GM12878 (cell line): ENCODE measurements around the gene F8A1. TPM values are rescaled to one million over a fixed set of nuclear protein-coding genes. Genes with fewer than 3 reads are reported as not detected.

ENCODE experiments used
- ATAC-seq: fragments of 200-7000 bp; cut with Tn5 transposase; 3 replicates; pipeline ENCODE4 v1.9.1; 2020; ENCODE audit warnings: mild to moderate bottlenecking, moderate library complexity
- BruUV-seq: library from RNA; stranded (reverse); fragments of 400-500 nt; replicated peaks from 2 replicates; lab custom pipeline; 2021; lab: Mats Ljungman, UMichigan
- CTCF ChIA-PET: fragments of 300-600 bp; sonication (Branson Sonifier 250); formaldehyde crosslinking; extraction: SDS; loops from one replicate; lab custom pipeline; 2021; ENCODE audit warnings: inconsistent platforms; lab: Yijun Ruan, JAX
- POLR2A ChIA-PET: fragments of 350-600 bp; formaldehyde crosslinking; extraction: SDS; loops from one replicate; lab custom pipeline; 2021; ENCODE audit warnings: inconsistent platforms; lab: Charles Lee
- RAD21 ChIA-PET: fragments of 300-600 bp; sonication (Branson Sonifier 250); formaldehyde crosslinking; loops from one replicate; lab custom pipeline; 2023; ENCODE audit warnings: antibody characterized with exemption; ENCODE audit not compliant: unreplicated experiment; lab: Charles Lee
- SMC1A ChIA-PET: fragments of 300-600 bp; sonication (Branson Sonifier 250); formaldehyde crosslinking; loops from one replicate; lab custom pipeline; 2023; ENCODE audit not compliant: unreplicated experiment, uncharacterized antibody; lab: Charles Lee
- DNase-seq: peaks from one replicate; pipeline ENCODE4 v3.0.0-alpha.2; 2011; ENCODE audit warnings: low read depth, low spot score
- FAIRE-seq: peaks from 3 replicates; lab custom pipeline; 2011; peaks lifted over from hg19 to GRCh38; lab: Jason Lieb, UNC
- H2AFZ ChIP-seq: 2 replicates; pipeline ENCODE4 v1.6.0; 2011; ENCODE audit warnings: low read depth, low read length, control low read depth; ENCODE audit not compliant: control insufficient read depth
- H3K27ac ChIP-seq: 2 replicates; pipeline ENCODE4 v1.5.1; 2011; ENCODE audit warnings: control low read depth; ENCODE audit not compliant: control insufficient read depth, insufficient read depth
- H3K27me3 ChIP-seq, 2 experiments: replicated peaks in 1 of 2; 2 replicates each; pipeline versions ENCODE4 v1.6.0 to v1.6.1; 2011; ENCODE audit warnings: low read length in 1 of 2; ENCODE audit not compliant: control insufficient read depth in 2 of 2, insufficient read depth in 2 of 2
- H3K36me3 ChIP-seq, 2 experiments: 2 replicates each; pipeline ENCODE4 v1.5.1; 2011; ENCODE audit warnings: low read length in 1 of 2; ENCODE audit not compliant: control insufficient read depth in 2 of 2, insufficient read depth in 2 of 2
- H3K4me1 ChIP-seq: 2 replicates; pipeline ENCODE4 v1.6.1; 2011; ENCODE audit warnings: mild to moderate bottlenecking, low read length, moderate library complexity, mixed read lengths; ENCODE audit not compliant: control insufficient read depth, insufficient read depth
- H3K4me2 ChIP-seq: 2 replicates; pipeline ENCODE4 v1.6.0; 2011; ENCODE audit warnings: control low read depth; ENCODE audit not compliant: control insufficient read depth, insufficient read depth
- H3K4me3 ChIP-seq: fragments of 200-600 bp; sonication (generic); 2 replicates; pipeline ENCODE4 v1.5.1; 2016
- H3K79me2 ChIP-seq: 2 replicates; pipeline ENCODE4 v1.6.0; 2011; ENCODE audit warnings: low read length; ENCODE audit not compliant: control insufficient read depth, insufficient read depth
- H3K9ac ChIP-seq: 2 replicates; pipeline ENCODE4 v1.8.0; 2011; ENCODE audit warnings: low read length, control low read depth, mixed read lengths; ENCODE audit not compliant: control insufficient read depth, insufficient read depth
- H3K9me3 ChIP-seq: replicated peaks from 3 replicates; pipeline ENCODE4 v1.5.1; 2011; ENCODE audit warnings: mild to moderate bottlenecking, low read length; ENCODE audit not compliant: control insufficient read depth, insufficient read depth
- H4K20me1 ChIP-seq: 2 replicates; pipeline ENCODE4 v1.6.0; 2011; ENCODE audit not compliant: control insufficient read depth, insufficient read depth
- BACH1 ChIP-seq: fragments of 450-650 bp; IDR thresholded peaks from 2 replicates; pipeline ENCODE4 v1.6.1; 2017; ENCODE audit warnings: mild to moderate bottlenecking, borderline replicate concordance
- IKZF2 ChIP-seq, 2 experiments: fragments of 450-650 bp; IDR thresholded peaks; 2 replicates each; pipeline ENCODE4 v1.6.1; 2017; ENCODE audit warnings: mild to moderate bottlenecking in 2 of 2, moderate library complexity in 2 of 2
- JUNB ChIP-seq: IDR thresholded peaks from 2 replicates; pipeline ENCODE4 v1.6.1; 2016; ENCODE audit warnings: antibody characterized with exemption, mild to moderate bottlenecking
- RAD21 ChIP-seq: IDR thresholded peaks from 2 replicates; pipeline ENCODE4 v1.6.1; 2011; ENCODE audit warnings: mild to moderate bottlenecking, low read depth, low read length, moderate library complexity; ENCODE audit not compliant: insufficient read depth
- SPI1 ChIP-seq: IDR thresholded peaks from 2 replicates; pipeline ENCODE4 v1.6.1; 2011; ENCODE audit warnings: low read depth, mild to moderate bottlenecking, low read length, moderate library complexity, borderline replicate concordance; ENCODE audit not compliant: insufficient read depth
- STAT3 ChIP-seq: IDR thresholded peaks from 2 replicates; pipeline ENCODE4 v1.6.1; 2011; ENCODE audit warnings: low read depth, low read length, improper control_type of control experiment
- SUPT20H ChIP-seq: IDR thresholded peaks from 2 replicates; pipeline ENCODE4 v1.6.1; 2011; ENCODE audit warnings: low read depth, mild to moderate bottlenecking, low read length, moderate library complexity, borderline replicate concordance; ENCODE audit not compliant: control insufficient read depth
- TCF7 ChIP-seq: IDR thresholded peaks from 2 replicates; pipeline ENCODE4 v1.6.1; 2014; ENCODE audit warnings: antibody characterized with exemption, borderline replicate concordance
- WRNIP1 ChIP-seq: IDR thresholded peaks from 2 replicates; pipeline ENCODE4 v1.6.1; 2011; ENCODE audit warnings: low read depth, low read length, improper control_type of control experiment, borderline replicate concordance
- WGBS: methylation state at CpG from one replicate; pipeline ENCODE4 v1.1.6; 2016; ENCODE audit warnings: low lambda C conversion rate; ENCODE audit not compliant: insufficient replicate concordance, insufficient coverage; ENCODE audit errors: missing lambda C conversion rate; 5-methylcytosine and 5-hydroxymethylcytosine counted together
- in situ Hi-C: fragments of 300-500 bp; cut with MboI; formaldehyde crosslinking; loops from 9 replicates; pipeline ENCODE4 v1.14.3; 2018; ENCODE audit warnings: mixed read lengths
- intact Hi-C: fragments of 100-400 bp; cut with micrococcal nuclease; formaldehyde crosslinking; loops from one replicate; pipeline ENCODE4 v1.14.2; 2022; ENCODE audit not compliant: unreplicated experiment
- polyA plus RNA-seq, 11 experiments: library from polyadenylated mRNA; depleted of rRNA in 4 of 11; unstranded in 6 of 11; stranded (reverse) in 5 of 11; fragments of >200 nt; fragmentation: Nextera tagmentation in 4 of 11; fragmentation: Illumina TruSeq in 1 of 11; extraction: Ambion mirVana in 4 of 11; extraction: Trizol in 1 of 11; gene quantifications; 1 replicate in 1 of 11; 2 replicates in 10 of 11; pipeline versions ENCODE4 v1.2.1 to v1.2.3, GENCODE V29; 2011 to 2016; ENCODE audit warnings: inconsistent platforms in 2 of 11, missing spikeins in 2 of 11, low read depth in 1 of 11
- total RNA-seq, 4 experiments: library from RNA; depleted of rRNA in 3 of 4; stranded (reverse); fragments of >200 nt in 3 of 4; fragmentation: Illumina TruSeq in 1 of 4; extraction: Trizol in 1 of 4; gene quantifications; 2 replicates each; pipeline versions ENCODE4 v1.2.1 to v1.2.3, GENCODE V29; 2013 to 2021
- TF ChIP-seq, protein P1 (sequence below): IDR thresholded peaks from 2 replicates; pipeline ENCODE4 v1.6.1; 2012; ENCODE audit warnings: improper control_type of control experiment, low read depth, low read length; ENCODE audit not compliant: insufficient replicate concordance
- TF ChIP-seq, protein P2 (sequence below): fragments of 450-650 bp; IDR thresholded peaks from 2 replicates; pipeline ENCODE4 v1.6.1; 2018; ENCODE audit warnings: mild to moderate bottlenecking, low read depth, moderate library complexity; ENCODE audit not compliant: partially characterized antibody

Gene F8A1
- total and polyA plus RNA-seq, 10 of the 15 experiments (the other 5 are each of a cell fraction or from before 2014, with no cell fraction given), result 7.0 to 76.4 (median 16.0) TPM

DNA sequence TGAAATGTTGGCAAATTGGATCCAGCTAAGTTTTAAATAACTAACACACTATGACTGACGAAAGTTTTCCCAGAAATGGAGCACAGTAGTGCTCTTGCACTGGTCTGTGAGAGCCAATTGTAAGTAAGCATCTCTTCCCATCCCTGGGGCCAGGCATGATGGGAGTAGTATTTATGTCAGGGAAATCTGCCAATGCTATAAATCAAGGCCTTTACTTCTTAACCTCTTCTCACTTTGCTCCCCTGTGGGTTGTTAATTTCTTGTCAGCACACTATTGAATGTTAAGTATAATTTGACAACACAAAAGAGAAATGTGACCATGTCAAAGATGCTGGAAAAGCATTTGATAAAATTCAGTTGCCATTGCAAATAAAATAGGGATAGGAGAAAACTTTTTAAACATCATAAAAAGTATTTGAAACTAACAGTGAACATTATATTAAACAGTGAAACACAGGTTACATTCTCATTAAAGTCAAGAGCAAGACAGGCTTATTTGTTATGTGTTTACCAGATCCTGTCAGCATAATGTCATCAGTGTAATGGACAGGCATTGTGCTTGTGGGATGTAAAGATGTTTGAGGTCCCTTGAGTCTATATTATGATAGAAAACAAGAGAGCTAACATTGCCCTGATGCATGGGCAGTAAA, 5.0 kb downstream of the F8A1 start:
- H3K36me3 ChIP-seq, result no peaks in the 10 kb centered on the region

More for the DNA sequence above, 5.0 kb downstream of the F8A1 start:
- no peak for DNase-seq
- no peak for FAIRE-seq
- in situ Hi-C loops, result no loop called here
- ChIA-PET SMC1A (interaction anchor here (0.8 to 1.1 kb wide), 2 partner anchors 17 to 26 kb away, joined by 3 to 4 read pairs; no protein-coding TSS in a partner anchor), CTCF (interaction anchor here (0.8 to 1.2 kb wide), 2 partner anchors 27 to 41 kb away, joined by 3 to 7 read pairs; no protein-coding TSS in a partner anchor), RAD21 (no interaction called here), POLR2A (no interaction called here)
- TF ChIP-seq SUPT20H (no peak), IKZF2 (IDR thresholded peaks at IDR 0.05) (no peak), TCF7 (no peak), STAT3 (no peak), JUNB (no peak), BACH1 (no peak), SPI1 (no peak), WRNIP1 (no peak), RAD21 (no peak)
- TF ChIP-seq, protein P1, sequence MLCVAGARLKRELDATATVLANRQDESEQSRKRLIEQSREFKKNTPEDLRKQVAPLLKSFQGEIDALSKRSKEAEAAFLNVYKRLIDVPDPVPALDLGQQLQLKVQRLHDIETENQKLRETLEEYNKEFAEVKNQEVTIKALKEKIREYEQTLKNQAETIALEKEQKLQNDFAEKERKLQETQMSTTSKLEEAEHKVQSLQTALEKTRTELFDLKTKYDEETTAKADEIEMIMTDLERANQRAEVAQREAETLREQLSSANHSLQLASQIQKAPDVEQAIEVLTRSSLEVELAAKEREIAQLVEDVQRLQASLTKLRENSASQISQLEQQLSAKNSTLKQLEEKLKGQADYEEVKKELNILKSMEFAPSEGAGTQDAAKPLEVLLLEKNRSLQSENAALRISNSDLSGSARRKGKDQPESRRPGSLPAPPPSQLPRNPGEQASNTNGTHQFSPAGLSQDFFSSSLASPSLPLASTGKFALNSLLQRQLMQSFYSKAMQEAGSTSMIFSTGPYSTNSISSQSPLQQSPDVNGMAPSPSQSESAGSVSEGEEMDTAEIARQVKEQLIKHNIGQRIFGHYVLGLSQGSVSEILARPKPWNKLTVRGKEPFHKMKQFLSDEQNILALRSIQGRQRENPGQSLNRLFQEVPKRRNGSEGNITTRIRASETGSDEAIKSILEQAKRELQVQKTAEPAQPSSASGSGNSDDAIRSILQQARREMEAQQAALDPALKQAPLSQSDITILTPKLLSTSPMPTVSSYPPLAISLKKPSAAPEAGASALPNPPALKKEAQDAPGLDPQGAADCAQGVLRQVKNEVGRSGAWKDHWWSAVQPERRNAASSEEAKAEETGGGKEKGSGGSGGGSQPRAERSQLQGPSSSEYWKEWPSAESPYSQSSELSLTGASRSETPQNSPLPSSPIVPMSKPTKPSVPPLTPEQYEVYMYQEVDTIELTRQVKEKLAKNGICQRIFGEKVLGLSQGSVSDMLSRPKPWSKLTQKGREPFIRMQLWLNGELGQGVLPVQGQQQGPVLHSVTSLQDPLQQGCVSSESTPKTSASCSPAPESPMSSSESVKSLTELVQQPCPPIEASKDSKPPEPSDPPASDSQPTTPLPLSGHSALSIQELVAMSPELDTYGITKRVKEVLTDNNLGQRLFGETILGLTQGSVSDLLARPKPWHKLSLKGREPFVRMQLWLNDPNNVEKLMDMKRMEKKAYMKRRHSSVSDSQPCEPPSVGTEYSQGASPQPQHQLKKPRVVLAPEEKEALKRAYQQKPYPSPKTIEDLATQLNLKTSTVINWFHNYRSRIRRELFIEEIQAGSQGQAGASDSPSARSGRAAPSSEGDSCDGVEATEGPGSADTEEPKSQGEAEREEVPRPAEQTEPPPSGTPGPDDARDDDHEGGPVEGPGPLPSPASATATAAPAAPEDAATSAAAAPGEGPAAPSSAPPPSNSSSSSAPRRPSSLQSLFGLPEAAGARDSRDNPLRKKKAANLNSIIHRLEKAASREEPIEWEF, result no peak
- TF ChIP-seq, protein P2, sequence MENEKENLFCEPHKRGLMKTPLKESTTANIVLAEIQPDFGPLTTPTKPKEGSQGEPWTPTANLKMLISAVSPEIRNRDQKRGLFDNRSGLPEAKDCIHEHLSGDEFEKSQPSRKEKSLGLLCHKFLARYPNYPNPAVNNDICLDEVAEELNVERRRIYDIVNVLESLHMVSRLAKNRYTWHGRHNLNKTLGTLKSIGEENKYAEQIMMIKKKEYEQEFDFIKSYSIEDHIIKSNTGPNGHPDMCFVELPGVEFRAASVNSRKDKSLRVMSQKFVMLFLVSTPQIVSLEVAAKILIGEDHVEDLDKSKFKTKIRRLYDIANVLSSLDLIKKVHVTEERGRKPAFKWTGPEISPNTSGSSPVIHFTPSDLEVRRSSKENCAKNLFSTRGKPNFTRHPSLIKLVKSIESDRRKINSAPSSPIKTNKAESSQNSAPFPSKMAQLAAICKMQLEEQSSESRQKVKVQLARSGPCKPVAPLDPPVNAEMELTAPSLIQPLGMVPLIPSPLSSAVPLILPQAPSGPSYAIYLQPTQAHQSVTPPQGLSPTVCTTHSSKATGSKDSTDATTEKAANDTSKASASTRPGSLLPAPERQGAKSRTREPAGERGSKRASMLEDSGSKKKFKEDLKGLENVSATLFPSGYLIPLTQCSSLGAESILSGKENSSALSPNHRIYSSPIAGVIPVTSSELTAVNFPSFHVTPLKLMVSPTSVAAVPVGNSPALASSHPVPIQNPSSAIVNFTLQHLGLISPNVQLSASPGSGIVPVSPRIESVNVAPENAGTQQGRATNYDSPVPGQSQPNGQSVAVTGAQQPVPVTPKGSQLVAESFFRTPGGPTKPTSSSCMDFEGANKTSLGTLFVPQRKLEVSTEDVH, result no peak
- Histone ChIP-seq H3K9ac (no peak overlapping the region), H3K9me3 (no peaks in the 10 kb centered on the region), H2AFZ (no peak overlapping the region), H3K27me3 (no peaks in the 10 kb centered on the region), H3K27ac (no peak overlapping the region), H4K20me1 (no peaks in the 10 kb centered on the region), H3K4me1 (no peaks in the 10 kb centered on the region), H3K4me2 (no peak overlapping the region), H3K79me2 (peaks cover 2% of the 10 kb centered on the region), H3K4me3 (no peak overlapping the region)
- intact Hi-C loops, result no loop called here
- no TSS peak for BruUV-seq
- ATAC-seq, result no peak
- WGBS, result 48% methylated on average over 1 of the region's 1 CpG
